ENCODE measurements around the gene NDRG4. TPM values are rescaled to one million over a fixed set of nuclear protein-coding genes. Genes with fewer than 3 reads are reported as not detected.

Gene NDRG4
- total RNA-seq, 4 donors from 2014 or later, result 5.3 to 486 (median 45.8) TPM

DNA sequence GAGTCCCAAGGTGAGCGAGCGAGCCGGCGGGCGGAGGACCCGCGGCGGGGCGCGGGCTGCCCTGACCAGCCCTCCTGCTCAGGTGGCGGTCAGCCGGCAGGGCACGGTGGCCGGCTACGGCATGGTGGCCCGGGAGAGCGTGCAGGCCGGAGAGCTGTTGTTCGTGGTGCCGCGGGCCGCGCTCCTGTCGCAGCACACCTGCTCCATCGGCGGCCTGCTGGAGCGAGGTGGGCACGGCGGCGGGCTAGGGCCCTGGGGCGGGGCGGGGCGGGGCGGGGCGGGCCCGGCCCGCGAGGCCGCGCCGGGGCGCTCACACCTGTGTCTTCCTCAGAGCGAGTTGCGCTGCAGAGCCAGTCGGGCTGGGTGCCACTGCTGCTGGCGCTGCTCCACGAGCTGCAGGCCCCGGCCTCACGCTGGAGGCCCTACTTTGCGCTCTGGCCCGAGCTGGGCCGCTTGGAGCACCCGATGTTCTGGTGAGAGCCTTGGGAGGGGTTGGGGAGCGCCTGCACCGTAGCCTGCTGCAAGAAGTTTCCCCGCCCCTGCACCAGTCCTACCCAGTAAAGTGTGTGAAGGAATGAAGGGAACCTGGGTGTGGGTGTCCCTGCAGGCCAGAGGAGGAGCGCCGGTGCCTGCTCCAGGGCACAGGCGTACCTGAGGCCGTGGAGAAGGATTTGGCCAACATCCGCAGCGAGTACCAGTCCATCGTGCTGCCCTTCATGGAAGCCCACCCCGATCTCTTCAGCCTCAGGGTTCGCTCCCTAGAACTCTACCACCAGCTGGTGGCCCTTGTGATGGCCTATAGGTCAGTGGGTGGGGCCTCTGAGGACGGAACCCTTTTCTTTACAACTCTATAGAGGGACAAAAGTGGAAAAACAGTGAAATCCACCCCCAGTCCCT, 16.2 kb downstream of the NDRG4 start:
- TF ChIP-seq, protein P1, sequence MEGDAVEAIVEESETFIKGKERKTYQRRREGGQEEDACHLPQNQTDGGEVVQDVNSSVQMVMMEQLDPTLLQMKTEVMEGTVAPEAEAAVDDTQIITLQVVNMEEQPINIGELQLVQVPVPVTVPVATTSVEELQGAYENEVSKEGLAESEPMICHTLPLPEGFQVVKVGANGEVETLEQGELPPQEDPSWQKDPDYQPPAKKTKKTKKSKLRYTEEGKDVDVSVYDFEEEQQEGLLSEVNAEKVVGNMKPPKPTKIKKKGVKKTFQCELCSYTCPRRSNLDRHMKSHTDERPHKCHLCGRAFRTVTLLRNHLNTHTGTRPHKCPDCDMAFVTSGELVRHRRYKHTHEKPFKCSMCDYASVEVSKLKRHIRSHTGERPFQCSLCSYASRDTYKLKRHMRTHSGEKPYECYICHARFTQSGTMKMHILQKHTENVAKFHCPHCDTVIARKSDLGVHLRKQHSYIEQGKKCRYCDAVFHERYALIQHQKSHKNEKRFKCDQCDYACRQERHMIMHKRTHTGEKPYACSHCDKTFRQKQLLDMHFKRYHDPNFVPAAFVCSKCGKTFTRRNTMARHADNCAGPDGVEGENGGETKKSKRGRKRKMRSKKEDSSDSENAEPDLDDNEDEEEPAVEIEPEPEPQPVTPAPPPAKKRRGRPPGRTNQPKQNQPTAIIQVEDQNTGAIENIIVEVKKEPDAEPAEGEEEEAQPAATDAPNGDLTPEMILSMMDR (IDR thresholded peaks at IDR 0.05; ENCODE audit: low read depth), result no peak

DNA sequence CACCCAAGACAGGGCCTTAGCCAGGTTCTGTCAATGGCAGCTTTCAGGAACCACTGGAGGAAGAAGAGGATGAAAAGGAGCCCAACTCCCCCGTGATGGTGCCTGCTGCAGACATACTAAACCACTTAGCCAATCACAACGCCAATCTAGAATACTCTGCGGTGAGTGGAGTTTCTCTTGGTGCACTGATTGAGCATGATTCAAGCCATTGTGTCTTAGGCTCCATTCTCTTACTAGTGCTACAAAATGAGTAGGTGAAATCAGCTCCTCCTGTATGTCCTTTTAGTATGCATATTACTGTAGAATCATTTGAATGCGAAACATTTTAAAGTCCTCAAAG, 16.8 kb downstream of the NDRG4 start:
- TF ChIP-seq, protein P1 (IDR thresholded peaks at IDR 0.05; ENCODE audit: low read depth), result no peak

DNA sequence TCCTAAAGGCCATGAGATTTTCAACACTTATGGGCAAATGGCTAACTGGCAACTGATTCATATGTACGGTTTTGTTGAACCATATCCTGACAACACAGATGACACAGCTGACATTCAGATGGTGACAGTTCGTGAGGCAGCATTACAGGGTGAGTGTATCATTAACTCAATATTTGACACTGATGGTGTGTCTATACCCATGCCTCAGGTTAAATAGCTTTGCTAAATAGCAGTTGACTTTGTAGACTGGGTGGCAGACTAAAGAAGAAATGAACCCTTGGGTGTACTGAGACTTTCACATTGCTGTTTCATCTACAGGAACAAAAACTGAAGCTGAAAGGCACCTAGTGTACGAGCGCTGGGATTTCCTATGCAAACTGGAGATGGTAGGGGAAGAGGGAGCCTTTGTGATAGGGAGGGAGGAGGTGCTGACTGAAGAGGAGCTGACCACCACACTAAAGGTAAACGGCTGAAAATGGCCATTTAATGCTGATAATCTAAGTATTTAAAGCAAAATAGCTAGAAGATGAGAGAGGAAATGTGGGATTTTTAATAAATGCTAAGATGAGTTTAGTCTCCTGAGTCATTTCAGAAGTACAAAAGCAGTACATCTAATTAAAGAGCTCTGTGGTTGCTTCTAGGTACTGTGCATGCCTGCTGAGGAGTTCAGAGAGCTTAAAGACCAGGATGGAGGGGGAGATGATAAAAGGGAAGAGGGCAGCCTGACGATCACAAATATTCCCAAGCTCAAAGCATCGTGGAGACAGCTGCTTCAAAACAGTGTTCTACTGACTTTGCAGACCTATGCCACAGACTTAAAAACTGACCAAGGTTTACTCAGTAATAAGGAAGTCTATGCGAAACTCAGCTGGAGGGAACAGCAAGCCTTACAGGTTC, 18.4 kb downstream of the NDRG4 start:
- TF ChIP-seq, protein P1 (IDR thresholded peaks at IDR 0.05; ENCODE audit: low read depth), result no peak

DNA sequence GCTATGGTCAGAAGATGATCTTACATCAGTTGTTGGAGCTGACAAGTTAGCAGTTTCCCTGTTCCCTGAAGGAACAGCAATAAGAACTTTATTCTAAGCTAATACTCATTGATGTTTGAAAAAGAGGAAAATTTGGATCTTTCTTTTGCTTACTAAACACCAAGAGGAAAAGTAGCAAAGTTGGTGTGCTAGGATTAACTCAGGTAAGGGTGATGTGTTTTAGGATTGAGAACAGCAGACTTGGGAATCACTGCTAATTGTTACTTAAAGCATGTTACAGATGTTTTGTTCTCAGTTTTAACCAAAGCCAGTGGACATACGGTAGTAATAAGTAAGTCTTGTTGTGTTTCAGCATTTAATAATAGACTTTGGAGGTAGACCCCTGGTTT, 19.0 kb downstream of the NDRG4 start:
- TF ChIP-seq, protein P1 (IDR thresholded peaks at IDR 0.05; ENCODE audit: low read depth), result no peak

DNA sequence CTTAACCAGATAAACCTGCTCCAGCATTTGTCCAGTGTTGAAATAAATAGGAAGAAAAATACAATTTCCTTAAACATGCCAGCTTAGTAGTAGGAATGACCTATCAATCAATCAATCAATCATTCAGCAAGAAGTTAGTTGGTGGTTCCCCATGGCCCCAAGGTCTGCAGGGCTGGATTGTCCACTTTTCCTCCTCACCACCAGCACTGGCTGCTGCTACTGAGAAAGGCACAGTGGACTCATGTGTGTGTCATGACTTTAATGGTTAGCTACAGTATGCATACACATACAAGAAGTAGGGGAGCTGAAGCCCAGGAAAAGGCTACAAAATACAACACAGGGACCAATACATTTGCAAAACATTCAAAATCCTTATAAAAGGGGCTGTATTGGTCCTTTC, 19.8 kb downstream of the NDRG4 start:
- TF ChIP-seq, protein P1 (IDR thresholded peaks at IDR 0.05; ENCODE audit: low read depth), result no peak

DNA sequence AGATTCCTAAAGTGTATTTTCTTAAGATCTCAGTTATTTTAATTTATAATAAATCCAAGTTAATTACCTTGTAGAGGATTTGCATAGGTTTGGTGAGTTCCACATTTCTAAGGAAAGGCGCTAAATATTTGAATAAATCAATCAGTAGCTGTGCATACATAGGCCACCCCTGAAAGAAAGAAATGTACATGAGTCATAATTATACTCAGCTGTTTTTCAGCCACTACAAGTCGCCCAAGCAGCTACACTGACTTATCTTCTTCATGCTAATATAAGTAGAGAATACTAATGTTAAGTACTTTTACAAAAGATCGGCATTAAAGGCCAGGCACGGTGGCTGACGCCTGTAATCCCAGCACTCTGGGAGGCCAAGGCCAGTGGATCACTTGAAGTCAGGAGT, 30.2 kb downstream of the NDRG4 start:
- TF ChIP-seq, protein P1 (IDR thresholded peaks at IDR 0.05; ENCODE audit: low read depth), result no peak

DNA sequence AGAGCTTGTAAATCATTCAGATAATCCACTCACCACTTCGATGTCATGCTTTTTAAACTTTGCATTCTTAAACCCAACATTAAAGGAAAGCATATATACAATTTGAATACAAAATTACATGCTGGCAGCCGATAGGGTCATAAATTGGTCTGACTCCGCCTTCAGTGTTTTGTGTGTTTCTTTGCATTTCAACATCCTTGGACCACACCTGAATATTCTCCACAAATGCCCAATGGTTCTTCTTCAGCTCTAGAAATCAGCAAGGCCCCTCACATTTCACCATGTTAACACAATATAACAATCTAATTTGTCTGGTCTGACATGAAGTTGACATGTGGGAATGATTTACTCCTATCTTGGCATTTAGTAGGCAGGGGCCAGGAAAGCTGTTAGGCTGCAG, 32.5 kb downstream of the NDRG4 start:
- TF ChIP-seq, protein P1 (IDR thresholded peaks at IDR 0.05; ENCODE audit: low read depth), result no peak

Measured in subcutaneous adipose tissue (tissue), 4 donors.